H9 (cell line): ENCODE results near the gene IAH1. TPM values are rescaled to one million over a fixed set of nuclear protein-coding genes. Genes with fewer than 3 reads are reported as not detected.

Experiments
- DNase-seq: peaks from one replicate; pipeline ENCODE4 v3.0.0-alpha.2; 2017
- H2AFZ ChIP-seq: one replicate; pipeline ENCODE4 v1.6.1; 2013; ENCODE audit warnings: mild to moderate bottlenecking, low read length, control low read depth, moderate library complexity
- H2AK5ac ChIP-seq: 2 replicates; pipeline ENCODE4 v1.6.1; 2013; ENCODE audit warnings: low read length, control low read depth, mixed read lengths; ENCODE audit not compliant: insufficient read length
- H2BK120ac ChIP-seq: one replicate; pipeline ENCODE4 v1.6.1; 2013; ENCODE audit warnings: low read depth, mild to moderate bottlenecking, low read length, control low read depth, inconsistent platforms; ENCODE audit not compliant: poor library complexity, severe bottlenecking
- H2BK12ac ChIP-seq: 2 replicates; pipeline ENCODE4 v1.6.1; 2013; ENCODE audit warnings: low read length, control low read depth, mixed read lengths, low read depth; ENCODE audit not compliant: insufficient read length
- H2BK15ac ChIP-seq: 2 replicates; pipeline ENCODE4 v1.6.1; 2013; ENCODE audit warnings: low read depth, low read length, control low read depth
- H2BK20ac ChIP-seq: one replicate; pipeline ENCODE4 v1.6.1; 2013; ENCODE audit warnings: low read depth, mild to moderate bottlenecking, low read length, control low read depth, inconsistent platforms; ENCODE audit not compliant: poor library complexity, severe bottlenecking
- H2BK5ac ChIP-seq: 2 replicates; pipeline ENCODE4 v1.6.1; 2013; ENCODE audit warnings: low read length, control low read depth, mixed read lengths; ENCODE audit not compliant: insufficient read length
- H3K14ac ChIP-seq: 2 replicates; pipeline ENCODE4 v1.6.1; 2013; ENCODE audit warnings: low read length, control low read depth; ENCODE audit not compliant: insufficient read depth
- H3K18ac ChIP-seq: 2 replicates; pipeline ENCODE4 v1.6.1; 2013; ENCODE audit warnings: low read depth, mild to moderate bottlenecking, mixed read lengths, low read length, control low read depth; ENCODE audit not compliant: insufficient read length
- H3K23ac ChIP-seq: 2 replicates; pipeline ENCODE4 v1.6.1; 2013; ENCODE audit warnings: low read length, control low read depth, mixed read lengths, low read depth; ENCODE audit not compliant: insufficient read length
- H3K23me2 ChIP-seq: 2 replicates; pipeline ENCODE4 v1.6.1; 2013; ENCODE audit warnings: low read depth, mild to moderate bottlenecking, mixed read lengths, low read length, control low read depth; ENCODE audit not compliant: insufficient read length, poor library complexity, severe bottlenecking
- H3K27ac ChIP-seq: 2 replicates; pipeline ENCODE4 v1.5.1; 2013; ENCODE audit warnings: low read length, control low read depth, mixed read lengths, low read depth; ENCODE audit not compliant: insufficient read length
- H3K27me3 ChIP-seq: 2 replicates; pipeline ENCODE4 v1.6.1; 2013; ENCODE audit warnings: low read length, control low read depth, inconsistent platforms; ENCODE audit not compliant: insufficient read depth
- H3K4ac ChIP-seq: 2 replicates; pipeline ENCODE4 v1.6.1; 2013; ENCODE audit warnings: low read depth, mild to moderate bottlenecking, control low read depth, inconsistent platforms, low read length, moderate library complexity
- H3K4me1 ChIP-seq: 2 replicates; pipeline ENCODE4 v1.6.1; 2013; ENCODE audit warnings: low read length, control low read depth, inconsistent platforms; ENCODE audit not compliant: insufficient read depth
- H3K4me2 ChIP-seq: 2 replicates; pipeline ENCODE4 v1.6.1; 2013; ENCODE audit warnings: low read length, control low read depth, mixed read lengths; ENCODE audit not compliant: insufficient read length, insufficient read depth
- H3K56ac ChIP-seq: 2 replicates; pipeline ENCODE4 v1.6.1; 2013; ENCODE audit warnings: low read depth, mild to moderate bottlenecking, mixed read lengths, low read length, control low read depth; ENCODE audit not compliant: insufficient read length
- H3K79me1 ChIP-seq: 2 replicates; pipeline ENCODE4 v1.6.1; 2013; ENCODE audit warnings: low read depth, mild to moderate bottlenecking, moderate library complexity, low read length, control low read depth, inconsistent platforms; ENCODE audit not compliant: insufficient read depth, poor library complexity, severe bottlenecking
- H3K79me2 ChIP-seq: 2 replicates; pipeline ENCODE4 v1.6.1; 2013; ENCODE audit warnings: low read length, control low read depth, inconsistent platforms; ENCODE audit not compliant: insufficient read depth
- H3K9ac ChIP-seq: 2 replicates; pipeline ENCODE4 v1.6.1; 2013; ENCODE audit warnings: low read length, control low read depth, mixed read lengths; ENCODE audit not compliant: insufficient read length; ENCODE audit errors: extremely low read depth
- H3K9me3 ChIP-seq: one replicate; pipeline ENCODE4 v1.6.1; 2013; ENCODE audit warnings: low read depth, low read length, inconsistent platforms; ENCODE audit not compliant: control insufficient read depth
- H3T11ph ChIP-seq: one replicate; pipeline ENCODE4 v1.6.1; 2013; ENCODE audit warnings: mild to moderate bottlenecking, low read length, control low read depth, inconsistent platforms
- H4K20me1 ChIP-seq: one replicate; pipeline ENCODE4 v1.6.1; 2013; ENCODE audit not compliant: control insufficient read depth, insufficient read length, insufficient read depth
- H4K5ac ChIP-seq: 2 replicates; pipeline ENCODE4 v1.6.1; 2013; ENCODE audit warnings: low read depth, mild to moderate bottlenecking, mixed read lengths, low read length, control low read depth; ENCODE audit not compliant: insufficient read length
- H4K8ac ChIP-seq: replicated peaks from 2 replicates; pipeline ENCODE4 v1.6.1; 2013; ENCODE audit warnings: low read length, control low read depth, mixed read lengths, low read depth; ENCODE audit not compliant: insufficient read length
- H4K91ac ChIP-seq: 2 replicates; pipeline ENCODE4 v1.6.1; 2013; ENCODE audit warnings: low read depth, mild to moderate bottlenecking, moderate library complexity, mixed read lengths, low read length, control low read depth; ENCODE audit not compliant: insufficient read length
- H3K27ac Mint-ChIP-seq, 3 experiments: 2 replicates in 2 of 3; 3 replicates in 1 of 3; pipeline ENCODE4 v1.8.0; 2020 to 2021; ENCODE audit warnings: mixed read lengths in 3 of 3, mild to moderate bottlenecking in 1 of 3, moderate library complexity in 1 of 3
- H3K27me3 Mint-ChIP-seq: 2 replicates; pipeline ENCODE4 v1.8.0; 2021; ENCODE audit warnings: low read depth, mild to moderate bottlenecking, moderate library complexity, mixed read lengths
- H3K36me3 Mint-ChIP-seq, 3 experiments: 2 replicates in 2 of 3; 3 replicates in 1 of 3; pipeline ENCODE4 v1.8.0; 2020 to 2021; ENCODE audit warnings: low read depth in 3 of 3, mixed read lengths in 3 of 3; ENCODE audit not compliant: insufficient read depth in 1 of 3
- H3K4me1 Mint-ChIP-seq, 2 experiments: 2 replicates each; pipeline ENCODE4 v1.8.0; 2020; ENCODE audit warnings: mixed read lengths in 2 of 2
- H3K4me3 Mint-ChIP-seq, 2 experiments: 2 replicates in 1 of 2; 3 replicates in 1 of 2; pipeline ENCODE4 v1.8.0; 2020 to 2021; ENCODE audit warnings: mild to moderate bottlenecking in 2 of 2, mixed read lengths in 2 of 2, moderate library complexity in 1 of 2
- H3K9me3 Mint-ChIP-seq, 2 experiments: 2 replicates in 1 of 2; 3 replicates in 1 of 2; pipeline ENCODE4 v1.8.0; 2020; ENCODE audit warnings: mild to moderate bottlenecking in 2 of 2, mixed read lengths in 2 of 2, moderate library complexity in 1 of 2
- WGBS: extraction: QIAGEN DNeasy Blood & Tissue Kit; methylation state at CpG from one replicate; pipeline ENCODE4 v1.1.7; 2013; ENCODE audit warnings: missing lambda C conversion rate, low lambda C conversion rate, mixed read lengths; ENCODE audit not compliant: insufficient read length; ENCODE audit errors: extremely low coverage; 5-methylcytosine and 5-hydroxymethylcytosine counted together
- total RNA-seq: library from RNA; stranded (reverse); gene quantifications from 2 replicates; pipeline ENCODE4 v1.2.1, GENCODE V29; 2021
- TF ChIP-seq, protein P1 (sequence below): fragments of 200-600 bp; sonication (generic); conservative IDR thresholded peaks from 3 replicates; pipeline ENCODE4 v1.8.0; 2021; ENCODE audit warnings: antibody characterized with exemption, mild to moderate bottlenecking

Gene IAH1
- total RNA-seq, 1 experiment from 2014 or later: 25.6 TPM

DNA sequence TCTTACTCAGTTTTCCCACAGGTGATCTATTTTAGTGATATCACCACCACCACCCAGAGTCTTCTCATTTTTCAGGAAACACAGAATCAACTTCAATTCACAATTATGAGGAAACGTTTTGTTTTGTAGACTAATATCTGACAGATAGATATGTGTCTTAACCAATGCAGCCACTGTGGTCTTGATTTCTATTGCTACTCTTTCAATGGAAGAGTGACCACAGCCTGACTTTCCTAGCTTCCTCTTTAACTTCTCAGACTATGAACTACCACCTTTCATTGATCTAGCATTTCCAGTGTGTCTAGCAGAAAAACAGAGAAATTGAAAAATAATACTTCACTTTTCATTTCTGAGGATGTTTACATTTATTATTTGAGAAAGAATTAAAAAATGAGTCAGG is 60.8 kb downstream of the IAH1 start:
- Histone ChIP-seq H4K8ac (no peak overlapping the region), H4K20me1 (no peaks in the 10 kb centered on the region), H3K23me2 (no peaks in the 10 kb centered on the region), H3K27ac (no peak overlapping the region), H3T11ph (no peak overlapping the region), H3K27me3 (no peaks in the 10 kb centered on the region), H2BK5ac (no peak overlapping the region), H3K9me3 (no peaks in the 10 kb centered on the region), H3K18ac (no peak overlapping the region), H3K79me1 (no peaks in the 10 kb centered on the region), H2BK120ac (no peak overlapping the region), H3K4me1 (no peaks in the 10 kb centered on the region), H2BK20ac (no peak overlapping the region), H2AK5ac (no peak overlapping the region), H2AFZ (no peak overlapping the region), H3K4ac (no peak overlapping the region), H3K4me2 (no peak overlapping the region), H4K5ac (no peak overlapping the region), H4K91ac (no peak overlapping the region), H3K79me2 (no peaks in the 10 kb centered on the region), H2BK15ac (no peak overlapping the region), H2BK12ac (no peak overlapping the region), H3K9ac (no peak overlapping the region), H3K56ac (no peak overlapping the region), H3K23ac (no peak overlapping the region), H3K14ac (no peak overlapping the region)
- Mint-ChIP-seq H3K4me3 (no peak overlapping the region), H3K9me3 (no peaks in the 10 kb centered on the region), H3K36me3 (peaks cover 0 to 13% (median 12%) of the 10 kb centered on the region in 3 experiments; a peak in 4 of 7 replicates), H3K4me1 (no peaks in the 10 kb centered on the region; a peak in 1 of 4 replicates), H3K27ac (no peak overlapping the region), H3K27me3 (no peaks in the 10 kb centered on the region)
- no peak for DNase-seq
- no CpG with 5 or more reads among the region's 1 CpG for WGBS
- TF ChIP-seq, protein P1, sequence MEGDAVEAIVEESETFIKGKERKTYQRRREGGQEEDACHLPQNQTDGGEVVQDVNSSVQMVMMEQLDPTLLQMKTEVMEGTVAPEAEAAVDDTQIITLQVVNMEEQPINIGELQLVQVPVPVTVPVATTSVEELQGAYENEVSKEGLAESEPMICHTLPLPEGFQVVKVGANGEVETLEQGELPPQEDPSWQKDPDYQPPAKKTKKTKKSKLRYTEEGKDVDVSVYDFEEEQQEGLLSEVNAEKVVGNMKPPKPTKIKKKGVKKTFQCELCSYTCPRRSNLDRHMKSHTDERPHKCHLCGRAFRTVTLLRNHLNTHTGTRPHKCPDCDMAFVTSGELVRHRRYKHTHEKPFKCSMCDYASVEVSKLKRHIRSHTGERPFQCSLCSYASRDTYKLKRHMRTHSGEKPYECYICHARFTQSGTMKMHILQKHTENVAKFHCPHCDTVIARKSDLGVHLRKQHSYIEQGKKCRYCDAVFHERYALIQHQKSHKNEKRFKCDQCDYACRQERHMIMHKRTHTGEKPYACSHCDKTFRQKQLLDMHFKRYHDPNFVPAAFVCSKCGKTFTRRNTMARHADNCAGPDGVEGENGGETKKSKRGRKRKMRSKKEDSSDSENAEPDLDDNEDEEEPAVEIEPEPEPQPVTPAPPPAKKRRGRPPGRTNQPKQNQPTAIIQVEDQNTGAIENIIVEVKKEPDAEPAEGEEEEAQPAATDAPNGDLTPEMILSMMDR: no peak
